HG03521 (cell line): ENCODE data around the gene CD47.

Source experiments
- ATAC-seq: cut with Tn5 transposase; IDR thresholded peaks from one replicate; pipeline ENCODE4 v1.9.1; 2021; ENCODE audit warnings: mild to moderate bottlenecking, moderate library complexity; ENCODE audit not compliant: unreplicated experiment

The CD47 gene

DNA sequence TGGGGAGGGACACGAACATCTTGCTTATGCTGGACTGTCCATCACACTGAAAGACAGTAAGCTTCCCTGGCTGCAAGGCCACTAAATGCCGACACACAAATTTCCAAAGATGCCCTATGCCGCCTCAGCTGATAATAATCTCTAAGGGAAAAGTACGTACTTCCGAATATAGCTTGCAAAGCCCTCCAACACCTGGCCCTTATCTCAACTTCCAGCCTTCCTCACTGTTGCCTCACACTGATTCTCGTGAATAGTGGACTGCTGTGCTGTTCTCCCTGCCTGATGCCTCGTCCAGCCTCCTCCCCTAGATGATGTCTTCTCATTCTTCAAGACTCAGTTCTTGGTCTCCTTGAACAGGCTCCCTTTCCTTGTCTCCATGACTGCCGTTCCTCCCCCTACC lies 72.3 kb downstream of the CD47 start:
- no peak for ATAC-seq

DNA sequence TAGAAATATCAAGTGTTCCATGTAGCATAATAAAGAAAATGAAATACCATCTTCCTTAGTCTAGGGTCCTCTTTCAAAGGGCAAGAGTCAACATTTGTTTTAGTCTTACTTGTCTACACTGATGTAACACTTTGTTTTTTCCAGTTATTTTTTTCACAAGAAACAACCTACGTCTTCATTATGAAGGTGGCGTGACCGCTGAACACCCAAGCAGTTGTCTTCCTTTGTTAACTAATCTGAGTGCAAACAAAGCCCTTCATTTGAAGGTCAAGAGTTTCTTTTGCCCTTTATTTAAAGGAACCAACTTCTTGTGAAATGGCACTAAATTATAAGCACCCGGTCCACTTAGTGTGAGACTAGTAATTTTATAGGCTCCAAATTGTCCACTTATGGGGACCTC lies 73.2 kb downstream of the CD47 start:
- ATAC-seq = no peak

DNA sequence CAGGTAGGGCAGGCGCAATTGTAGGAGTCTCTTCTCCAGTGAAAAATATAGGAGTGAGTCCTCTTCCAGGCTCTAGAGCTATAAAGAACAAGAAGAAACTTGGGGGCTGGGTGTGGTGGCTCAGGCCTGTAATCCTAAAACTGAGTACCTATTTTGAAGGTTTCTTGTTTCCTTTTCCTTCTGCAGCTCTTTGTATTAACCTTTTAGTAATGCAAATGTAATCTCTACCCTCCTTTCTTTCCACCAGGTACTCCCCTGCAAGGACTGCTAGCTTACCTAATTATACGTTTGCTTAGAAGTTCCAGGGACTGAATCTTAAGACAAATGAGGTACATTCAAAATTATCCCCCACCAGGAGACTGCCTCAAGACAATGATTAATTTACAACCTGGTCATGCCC lies 75.9 kb downstream of the CD47 start:
- ATAC-seq = no peak

DNA sequence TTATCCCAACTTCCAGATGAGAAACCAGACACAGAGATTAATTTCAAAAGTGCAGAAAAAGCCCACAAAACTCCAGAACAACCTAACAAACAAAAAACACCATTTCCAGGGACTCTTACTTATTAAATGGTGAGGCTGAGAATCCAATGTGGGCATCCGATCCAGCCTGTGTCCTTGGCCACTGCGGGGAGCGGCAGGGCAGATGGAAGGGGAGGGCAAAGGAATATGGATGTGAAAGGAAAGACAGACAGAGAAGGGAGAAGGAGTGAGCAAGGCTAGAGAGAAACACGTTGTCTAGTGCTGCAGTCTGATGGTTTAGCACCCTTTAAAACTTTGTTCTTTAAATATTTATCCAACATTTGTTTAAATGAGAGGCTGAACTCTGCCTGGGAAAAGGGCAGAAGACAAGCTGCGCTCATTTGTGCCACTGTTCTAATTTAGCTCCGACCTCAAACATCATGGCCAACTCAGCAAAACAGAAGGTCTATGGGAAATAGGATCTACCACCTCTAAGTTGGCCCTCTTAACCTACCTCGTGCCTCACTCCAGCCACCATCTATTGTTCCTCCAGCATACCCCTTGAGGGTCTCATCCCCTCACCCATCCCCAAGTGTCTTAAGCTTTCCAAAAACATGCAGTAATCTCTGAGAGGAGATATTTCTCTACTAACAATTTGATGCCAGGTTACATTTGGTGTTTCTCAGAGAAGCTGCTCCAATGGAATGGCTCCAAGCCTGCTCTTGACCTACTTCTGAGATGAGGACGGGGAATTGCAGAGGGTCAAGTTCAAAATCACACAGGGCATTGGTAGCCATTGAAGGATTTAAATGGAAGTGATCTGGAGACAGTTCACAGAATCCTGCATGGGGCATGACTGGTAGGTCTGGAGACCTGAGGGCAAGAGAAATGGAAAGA lies 77.4 kb downstream of the CD47 start:
- ATAC-seq = no peak

DNA sequence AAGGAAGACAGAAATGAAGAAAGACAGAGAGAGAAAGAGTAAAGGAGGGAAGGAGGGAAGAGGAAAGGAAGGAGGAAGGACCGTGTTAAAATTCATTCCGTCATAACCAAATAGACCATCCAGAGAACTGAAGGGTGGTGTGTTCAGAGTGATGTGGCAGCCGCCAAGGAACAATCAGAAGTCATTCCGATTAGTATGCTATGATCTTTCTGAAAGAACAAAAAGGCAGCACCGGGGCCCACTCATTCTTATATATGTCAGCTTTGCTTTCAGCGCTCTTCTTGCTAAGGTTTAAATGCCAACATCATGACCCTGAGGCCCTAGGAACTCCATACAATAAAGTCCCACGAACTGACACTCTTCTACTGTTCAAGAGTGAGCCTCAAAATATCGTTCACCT lies 78.5 kb downstream of the CD47 start:
- no peak for ATAC-seq

DNA sequence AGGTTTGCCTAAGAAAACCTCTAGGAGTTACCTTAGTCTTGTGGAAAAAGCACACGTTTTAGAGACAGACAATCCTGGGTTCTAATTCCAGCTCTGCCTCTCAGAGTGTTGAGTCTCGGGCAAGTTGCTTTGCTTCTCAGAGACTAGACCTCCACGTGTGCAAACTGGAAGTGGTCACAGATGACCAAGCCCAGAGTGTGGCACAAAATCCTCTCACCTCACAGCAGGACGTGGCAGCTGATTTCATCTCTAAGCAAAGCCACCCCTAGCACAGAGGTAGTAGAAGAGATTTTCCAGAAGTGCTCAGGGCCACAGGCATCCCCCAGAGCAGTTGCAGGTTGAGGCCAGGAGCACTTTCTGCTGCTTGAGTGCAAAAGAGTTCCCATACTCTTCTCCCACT lies 79.2 kb downstream of the CD47 start:
- ATAC-seq = no peak

DNA sequence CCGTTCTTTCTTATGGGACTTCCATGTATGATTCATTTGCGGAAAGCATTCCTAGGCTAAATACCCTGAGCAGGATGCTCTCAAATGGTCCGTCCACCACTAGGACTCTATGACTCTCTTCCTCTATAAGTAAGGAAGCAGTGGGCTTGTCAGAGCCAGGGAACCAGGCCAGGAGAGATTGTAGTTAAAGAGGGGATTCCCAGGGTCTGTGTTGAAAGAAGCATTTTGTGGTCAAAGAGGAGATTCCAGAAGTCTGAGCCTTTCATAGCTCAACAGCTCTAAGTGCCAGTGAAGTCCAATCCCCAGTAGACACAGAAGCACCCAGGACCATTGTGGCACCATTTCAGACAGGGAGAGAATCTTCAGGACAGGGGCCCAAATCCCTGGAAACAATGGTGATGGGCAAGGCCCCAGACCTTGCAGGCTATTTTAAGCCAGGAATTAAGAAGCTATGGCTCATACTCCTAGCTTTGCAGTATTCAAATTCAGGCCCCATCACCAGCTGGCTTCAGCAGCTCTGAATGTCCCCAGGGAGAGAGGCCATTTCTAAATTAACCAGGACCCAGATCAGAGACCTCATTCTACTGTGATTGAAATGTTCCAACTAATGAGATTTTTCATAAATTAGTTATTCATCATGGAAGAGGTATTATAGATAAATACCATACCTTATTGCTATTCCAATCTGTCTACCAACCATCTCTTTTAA lies 81.7 kb downstream of the CD47 start:
- no peak for ATAC-seq

DNA sequence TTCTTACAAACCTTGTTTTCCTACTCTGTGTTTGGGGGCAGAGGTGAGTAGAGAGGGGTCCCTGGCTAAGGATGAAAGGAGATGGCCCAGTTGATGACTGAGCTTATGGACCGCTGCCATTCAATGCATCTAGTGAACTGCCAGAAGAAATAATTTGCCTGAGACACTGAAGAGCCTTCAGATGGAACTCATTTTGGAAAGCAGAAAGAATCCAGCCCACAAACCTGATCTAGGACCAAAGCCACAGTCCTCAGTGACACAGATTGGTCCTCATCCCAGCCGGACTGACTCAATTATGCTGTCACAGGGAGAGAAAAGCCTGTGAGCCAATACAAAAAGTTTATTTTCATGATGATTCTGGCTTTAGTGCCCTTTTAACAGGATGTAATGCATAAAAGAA lies 82.7 kb downstream of the CD47 start:
- ATAC-seq = no peak

DNA sequence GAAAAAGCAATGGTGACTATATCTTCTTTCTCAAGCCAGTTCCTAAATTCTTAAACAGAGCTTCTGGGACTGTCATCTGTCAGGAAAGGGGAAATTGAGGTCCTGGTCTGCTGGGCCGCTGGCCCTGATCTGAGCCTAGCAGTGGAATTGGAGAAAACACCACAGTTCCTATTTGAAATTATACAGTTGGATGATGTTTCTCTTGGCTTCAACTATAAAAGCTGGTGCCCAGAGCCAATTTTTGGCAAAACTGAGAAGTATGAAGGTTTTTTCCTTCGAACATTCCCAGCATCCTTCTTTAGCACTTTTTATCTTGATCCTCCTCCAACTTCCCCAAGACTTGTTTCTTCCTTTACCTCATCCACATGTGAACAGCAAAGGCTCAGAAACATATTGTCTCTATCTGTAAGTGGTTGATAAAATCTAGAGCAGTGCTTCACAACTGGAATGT lies 83.9 kb downstream of the CD47 start:
- ATAC-seq = no peak

DNA sequence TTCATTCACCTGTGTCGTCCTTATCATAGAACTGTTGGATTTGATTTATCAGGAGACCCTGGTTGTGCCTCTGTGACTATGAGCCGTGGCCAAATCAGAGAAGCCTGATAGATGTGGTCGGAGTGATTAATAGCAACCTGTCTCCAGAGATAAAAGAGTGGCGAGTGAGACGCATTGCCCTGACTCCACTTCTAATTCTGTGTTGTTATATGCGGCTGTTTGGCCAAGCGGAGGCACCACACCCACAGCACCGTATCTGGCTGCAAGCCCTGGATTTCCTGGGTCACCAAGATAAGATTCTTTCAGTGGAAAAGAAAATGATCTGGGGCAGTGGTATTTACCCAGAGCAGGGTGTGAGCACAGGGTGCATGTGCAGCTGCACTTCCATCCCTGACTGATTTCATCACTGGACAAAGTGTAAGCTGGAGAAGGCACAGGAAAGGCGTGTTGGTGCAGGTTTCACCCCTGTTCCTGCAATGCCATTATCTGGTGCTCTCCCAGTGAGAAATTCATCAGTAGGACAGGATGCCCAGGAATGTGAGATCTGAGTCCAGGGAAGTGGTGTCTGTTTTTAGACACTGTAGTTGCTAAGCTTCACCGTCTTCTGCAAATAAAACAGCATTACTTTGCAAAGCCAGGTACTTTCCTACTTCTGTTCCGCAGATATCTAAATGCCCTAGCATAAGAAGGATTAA lies 84.6 kb downstream of the CD47 start:
- ATAC-seq = no peak

DNA sequence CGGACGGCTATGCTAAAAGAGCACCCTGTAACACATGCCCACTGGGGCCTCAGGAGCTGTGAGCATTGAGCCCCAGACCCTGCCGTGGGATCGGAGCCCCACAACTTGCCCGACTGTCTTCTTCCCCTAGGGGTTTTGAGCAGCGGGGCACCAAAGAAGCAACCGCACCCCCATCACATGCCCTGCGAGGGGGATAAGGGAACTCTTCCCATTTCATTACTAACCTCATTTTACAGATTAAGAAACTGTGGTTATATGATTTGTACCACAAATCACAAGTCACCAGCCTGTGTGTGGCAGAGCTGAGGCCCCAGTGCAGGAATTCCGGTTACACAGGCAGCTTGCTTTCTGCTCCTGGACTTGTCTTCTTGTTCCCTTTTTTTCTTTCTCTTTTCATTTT lies 86.2 kb downstream of the CD47 start:
- ATAC-seq = no peak

DNA sequence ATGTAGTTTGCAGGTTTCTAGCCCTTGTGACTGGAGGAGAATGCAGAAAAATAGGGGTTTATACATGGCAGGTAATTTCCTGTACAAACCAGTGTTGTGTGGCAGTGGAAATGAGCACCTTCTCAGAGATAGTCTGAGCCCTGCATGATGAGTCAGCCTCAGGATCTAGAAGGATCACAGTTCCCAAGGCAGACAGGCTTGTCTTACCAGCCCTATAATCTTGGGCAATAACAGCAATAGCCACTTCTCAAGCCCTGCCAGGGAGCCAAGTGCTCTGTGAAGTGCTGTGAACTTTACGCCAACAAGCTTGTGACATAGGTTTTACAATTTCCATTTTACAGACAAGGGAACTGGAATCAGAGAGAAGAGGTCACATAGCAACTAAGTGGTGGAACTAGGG lies 89.4 kb downstream of the CD47 start:
- no peak for ATAC-seq

DNA sequence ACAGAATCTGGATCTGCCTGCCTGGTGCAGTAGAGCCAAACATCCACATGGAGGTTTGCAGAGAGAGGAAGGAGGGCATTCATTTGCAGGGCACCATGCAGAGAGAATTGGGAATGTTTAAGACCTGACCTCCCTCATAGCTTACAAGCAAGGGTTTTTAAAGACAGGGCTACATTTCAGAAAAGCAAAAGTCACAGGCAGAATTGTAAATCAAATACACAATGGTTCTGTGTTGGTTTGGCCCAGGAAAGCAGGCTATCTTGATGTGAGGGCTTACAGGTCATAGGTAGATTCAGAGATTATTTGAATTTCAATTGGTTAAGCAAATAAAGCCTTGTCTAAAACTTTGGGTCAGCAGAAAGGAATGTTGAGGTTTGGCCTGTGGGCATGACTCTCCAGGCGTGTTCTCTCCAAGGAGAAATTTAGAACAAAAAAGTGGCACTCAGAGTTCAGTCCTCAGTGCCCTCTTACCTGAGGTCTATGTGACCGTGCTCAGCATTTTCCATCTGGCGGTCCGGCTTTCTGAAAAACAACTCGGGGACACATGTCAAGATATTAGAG lies 91.5 kb downstream of the CD47 start:
- no peak for ATAC-seq

DNA sequence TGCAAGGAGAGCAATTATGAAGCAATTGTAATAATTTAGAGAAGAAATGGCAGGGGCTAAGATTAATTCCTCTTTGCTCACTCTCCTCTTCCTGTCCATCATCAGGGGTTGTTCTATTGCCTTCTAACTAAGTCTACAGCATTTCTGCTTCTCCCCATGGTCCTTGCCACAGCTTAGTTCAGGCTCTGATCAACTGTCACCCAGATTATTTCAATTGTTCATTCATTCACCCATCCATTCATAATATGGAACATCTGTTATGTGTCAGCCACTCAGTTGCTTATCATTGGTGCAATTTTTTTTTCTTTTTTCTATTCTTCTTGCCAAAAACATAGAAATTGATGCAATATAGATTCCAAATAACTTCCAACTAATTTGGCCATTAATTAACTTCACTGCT lies 93.2 kb downstream of the CD47 start:
- ATAC-seq = no peak

DNA sequence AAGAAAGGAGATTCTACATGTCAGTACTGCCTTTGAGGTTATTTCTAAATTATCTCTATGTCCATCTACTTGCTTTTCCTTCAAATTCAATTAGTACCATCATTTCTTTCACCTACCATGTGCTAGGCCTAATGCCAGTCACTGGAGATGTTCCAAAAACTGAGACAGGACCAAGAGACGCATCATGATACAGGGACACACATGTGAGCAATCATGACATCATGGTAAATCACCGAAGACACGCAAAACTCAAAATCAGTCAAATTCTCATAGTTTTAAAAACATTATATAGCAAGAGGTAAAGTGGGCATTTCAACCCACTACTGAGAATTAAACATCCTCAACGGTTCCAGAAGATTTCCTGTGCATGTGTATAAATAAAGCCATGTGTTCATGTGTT lies 95.0 kb downstream of the CD47 start:
- ATAC-seq = no peak

DNA sequence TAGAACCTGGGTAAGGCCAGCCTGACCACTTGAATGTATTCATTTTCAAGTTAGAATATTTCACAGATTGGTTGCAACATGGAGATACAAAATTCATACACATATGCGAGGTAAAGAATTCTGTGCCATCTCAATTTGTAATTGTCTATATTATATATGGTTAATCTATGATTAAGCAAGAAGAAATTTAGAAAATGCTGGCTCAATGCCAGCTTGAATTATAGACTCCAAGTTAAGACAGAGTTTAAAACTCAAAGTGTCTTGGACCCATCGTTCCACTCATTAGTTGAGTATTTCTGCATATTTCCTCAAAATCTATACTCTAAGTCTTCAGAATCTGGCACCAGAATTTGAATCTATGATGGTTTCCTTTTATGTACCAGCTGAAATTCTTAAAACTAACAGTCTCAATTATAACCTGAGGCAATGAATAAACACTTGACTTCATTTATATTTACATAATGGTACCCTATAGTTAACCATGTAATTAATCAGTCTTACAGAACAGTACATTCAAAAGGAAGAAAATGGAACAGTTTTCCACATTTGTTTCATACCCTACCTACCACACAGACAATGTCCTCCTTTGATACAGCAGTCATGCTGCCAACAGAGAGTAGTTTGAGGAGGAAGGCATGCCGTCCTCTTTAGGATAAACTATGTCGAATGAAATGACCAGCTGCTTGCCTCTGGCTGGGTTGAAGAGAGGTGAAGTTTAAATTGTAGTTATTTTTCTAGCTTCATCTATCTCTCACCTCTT lies 95.7 kb downstream of the CD47 start:
- ATAC-seq = no peak

DNA sequence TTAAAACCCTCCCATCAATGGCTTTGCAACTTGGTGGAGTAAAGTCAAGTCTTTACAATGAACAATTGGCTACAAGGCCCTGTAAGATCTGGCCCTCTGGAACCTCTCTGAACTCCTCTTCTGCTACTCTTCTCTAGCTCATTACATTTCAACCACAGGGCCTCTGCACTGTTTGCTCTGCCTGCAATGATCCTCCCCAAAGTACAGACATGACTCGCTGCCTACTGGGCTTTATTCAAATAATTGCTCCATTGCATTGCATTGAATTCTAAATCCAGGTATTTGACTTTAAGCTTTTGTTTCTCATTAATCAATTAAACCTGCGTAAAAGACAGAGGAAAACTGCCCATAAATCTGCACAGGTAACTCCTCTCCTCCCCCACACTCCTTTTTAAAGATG lies 96.7 kb downstream of the CD47 start:
- no peak for ATAC-seq

DNA sequence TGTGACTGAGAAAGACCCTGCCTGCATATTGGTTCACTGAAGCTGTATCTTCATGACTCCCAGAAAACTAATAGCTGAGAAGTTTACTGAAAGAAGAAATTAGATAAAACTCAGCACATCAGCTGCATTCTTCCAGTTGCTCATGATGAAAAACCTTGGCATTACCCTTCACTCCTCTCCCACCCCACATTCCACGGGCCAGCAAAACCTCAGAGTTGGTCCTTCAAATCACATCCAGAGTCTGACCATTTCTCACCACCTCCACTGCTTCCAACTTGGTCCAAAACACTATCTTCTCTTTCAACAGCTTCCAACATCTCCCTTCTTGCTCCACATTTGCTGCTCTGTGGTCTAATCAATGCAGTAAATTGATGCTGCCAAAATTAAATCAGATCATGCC lies 97.1 kb downstream of the CD47 start:
- ATAC-seq = no peak
